ENCODE measurements around the gene TCN2.
A peak's percentile ranks its signal among the peaks of the same experiment; 100 is the strongest.
"Not testable (repeated sequence)": the region's sequence is repeated elsewhere in the genome, so short reads cannot be mapped to it uniquely, and the experiment has no call there.

The TCN2 gene

GRCh38 chr22:30626413-30626812 lies 19.4 kb downstream of the TCN2 start:
- Histone ChIP-seq H3K27ac (ENCODE audit: extremely low read depth, low read depth, low read length) (no peak overlapping the region), H3K4me3 (ENCODE audit: low read depth, low read length) (no peak overlapping the region), H3K9me3 (ENCODE audit: control insufficient read depth, insufficient read depth, low read depth, low read length) (no peaks in the 10 kb centered on the region), H3K4me1 (ENCODE audit: control insufficient read depth, insufficient read depth, low read length) (no peaks in the 10 kb centered on the region), H3K36me3 (ENCODE audit: control insufficient read depth in 2 of 2, insufficient read depth in 1 of 2, low read length in 2 of 2) (no peaks in the 10 kb centered on the region)
- POLR2A ChIA-PET: no interaction called here
- no peak for TF ChIP-seq ZNF658 (tag by site-specific recombination; IDR thresholded peaks at IDR 0.05)
- no peak for TF ChIP-seq ZNF624 (tag by site-specific recombination; IDR thresholded peaks at IDR 0.05)
- TF ChIP-seq GLIS2 (tag by site-specific recombination; IDR thresholded peaks at IDR 0.05): peak; percentile 17; the same call in 1 of the 2 replicates
- no peak for TF ChIP-seq ZNF623 (tag by site-specific recombination; IDR thresholded peaks at IDR 0.05)
- no peak for TF ChIP-seq OVOL3 (tag by site-specific recombination; IDR thresholded peaks at IDR 0.05)
- no peak for TF ChIP-seq GLIS1 (tag by site-specific recombination; IDR thresholded peaks at IDR 0.05)
- no peak for TF ChIP-seq ZBTB7A (tag by site-specific recombination; IDR thresholded peaks at IDR 0.05; ENCODE audit: low read depth)
- TF ChIP-seq GLI2 (tag by site-specific recombination; IDR thresholded peaks at IDR 0.05; ENCODE audit: borderline replicate concordance, low read depth): no peak
- CTCF ChIA-PET: interaction anchor here (1.2 kb wide), 1 partner anchor 8 kb away, joined by 8 read pairs; the partner anchor contains the start of gene SLC35E4

- ChIA-PET CTCF (interaction anchor here (0.6 to 0.9 kb wide), 2 partner anchors 290 to 293 kb away, joined by 3 to 4 read pairs; no protein-coding TSS in a partner anchor), POLR2A (no interaction called here)
Measured at GRCh38 chr22:30627471-30627870, 20.5 kb downstream of the TCN2 start.

GRCh38 chr22:30628491-30628890 lies 21.5 kb downstream of the TCN2 start:
- POLR2A ChIA-PET: no interaction called here
- no peaks in the 10 kb centered on the region for H3K4me1 ChIP-seq (ENCODE audit: control insufficient read depth, insufficient read depth, low read length)
- CTCF ChIA-PET: interaction anchor here (0.9 to 2.2 kb wide), 3 partner anchors 9 to 292 kb away, joined by 3 to 5 read pairs (median 4); no protein-coding TSS in a partner anchor
- H3K36me3 ChIP-seq (ENCODE audit: control insufficient read depth in 2 of 2, insufficient read depth in 1 of 2, low read length in 2 of 2): no peaks in the 10 kb centered on the region
- H3K4me3 ChIP-seq (ENCODE audit: low read depth, low read length): no peak overlapping the region
- no peak overlapping the region for H3K27ac ChIP-seq (ENCODE audit: extremely low read depth, low read depth, low read length)
- H3K9me3 ChIP-seq (ENCODE audit: control insufficient read depth, insufficient read depth, low read depth, low read length): no peaks in the 10 kb centered on the region
- TF ChIP-seq ZNF157 (tag by site-specific recombination; IDR thresholded peaks at IDR 0.05) (no peak), PRDM1 (tag by site-specific recombination; IDR thresholded peaks at IDR 0.05) (no peak), ZNF148 (tag by site-specific recombination; IDR thresholded peaks at IDR 0.05; ENCODE audit: borderline replicate concordance) (no peak), GLI2 (tag by site-specific recombination; IDR thresholded peaks at IDR 0.05; ENCODE audit: borderline replicate concordance, low read depth) (no peak), HOXC10 (CRISPR knock-in tag; IDR thresholded peaks at IDR 0.05) (no peak)

More at GRCh38 chr22:30627471-30627870, 20.5 kb downstream of the TCN2 start:
- Histone ChIP-seq H3K27ac (ENCODE audit: extremely low read depth, low read depth, low read length) (no peak overlapping the region), H3K4me1 (ENCODE audit: control insufficient read depth, insufficient read depth, low read length) (no peaks in the 10 kb centered on the region), H3K36me3 (ENCODE audit: control insufficient read depth in 2 of 2, insufficient read depth in 1 of 2, low read length in 2 of 2) (no peaks in the 10 kb centered on the region), H3K4me3 (ENCODE audit: low read depth, low read length) (no peak overlapping the region), H3K9me3 (ENCODE audit: control insufficient read depth, insufficient read depth, low read depth, low read length) (no peaks in the 10 kb centered on the region)
- TF ChIP-seq ZNF654 (tag by site-specific recombination; IDR thresholded peaks at IDR 0.05; ENCODE audit: low read depth) (no peak), ZNF10 (tag by site-specific recombination; IDR thresholded peaks at IDR 0.05) (no peak), ZNF701 (tag by site-specific recombination; IDR thresholded peaks at IDR 0.05) (no peak), ZNF24 (tag by site-specific recombination; IDR thresholded peaks at IDR 0.05) (no peak)

- H3K4me1 ChIP-seq (ENCODE audit: control insufficient read depth, insufficient read depth, low read length); CTCF ChIA-PET; H3K9me3 ChIP-seq (ENCODE audit: control insufficient read depth, insufficient read depth, low read depth, low read length); H3K27ac ChIP-seq (ENCODE audit: extremely low read depth, low read depth, low read length); H3K4me3 ChIP-seq (ENCODE audit: low read depth, low read length); H3K36me3 ChIP-seq (ENCODE audit: control insufficient read depth in 2 of 2, insufficient read depth in 1 of 2, low read length in 2 of 2); POLR2A ChIA-PET: not testable (repeated sequence)
Measured at GRCh38 chr22:30631469-30631868, 24.5 kb downstream of the TCN2 start.
